ENCODE results near the gene MYPOP.
A peak's percentile ranks its signal among the peaks of the same experiment; 100 is the strongest.
"Not testable (repeated sequence)": the region's sequence is repeated elsewhere in the genome, so short reads cannot be mapped to it uniquely, and the experiment has no call there.

MYPOP gene

GRCh38 chr19:45905011-45905410 lies 2.6 kb upstream of the MYPOP start:
- DNase-seq: no peak

DNA sequence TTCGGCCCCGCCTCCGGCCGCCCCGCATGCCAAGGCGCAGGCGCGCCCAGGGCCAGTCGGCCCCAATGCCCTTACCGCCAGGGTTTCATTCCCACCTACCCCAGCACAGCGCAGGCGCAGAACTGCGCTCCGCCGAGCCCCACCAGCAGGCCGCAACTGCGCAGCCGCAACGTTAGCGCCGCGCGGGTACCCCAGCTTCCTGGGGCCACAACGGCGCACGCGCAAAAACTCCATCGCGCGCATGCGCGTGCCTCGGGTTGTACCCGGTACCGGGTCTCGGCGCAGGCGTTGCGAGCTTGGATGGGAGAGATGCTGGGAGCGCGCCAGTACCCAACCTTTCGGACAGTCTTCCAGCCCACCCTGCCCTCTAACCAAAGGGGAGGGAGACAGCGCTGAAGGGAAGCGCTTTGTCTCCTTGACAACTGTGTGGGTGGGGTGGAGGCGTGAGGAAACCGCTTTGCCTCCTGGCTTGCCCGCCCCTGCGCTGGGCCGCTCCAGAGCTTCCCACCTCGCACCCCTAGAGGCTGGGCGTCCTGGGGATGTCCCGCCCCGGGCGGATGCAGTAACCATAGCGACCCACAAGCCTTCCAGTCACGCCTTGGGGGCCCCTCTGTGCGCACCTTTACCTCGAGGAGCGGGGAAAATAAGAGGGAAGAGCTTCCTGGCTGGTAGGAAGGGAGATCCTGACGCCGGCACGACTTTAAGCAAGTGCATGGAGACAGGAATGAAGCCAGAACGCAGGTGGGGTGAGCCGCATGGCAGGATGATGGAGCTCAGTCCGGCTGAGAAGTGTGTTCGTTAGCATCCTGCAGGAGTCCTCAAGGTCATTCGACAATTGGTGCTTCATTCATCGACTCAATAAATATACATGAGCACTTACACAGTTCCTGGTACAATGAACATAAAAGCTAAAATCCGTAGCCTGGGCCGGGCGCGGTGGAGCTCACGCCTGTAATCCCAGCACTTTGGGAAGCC lies 525 bp upstream of the MYPOP start:
- DNase-seq: peak; percentile 94

GRCh38 chr19:45901432-45901911 lies 941 bp downstream of the MYPOP start:
- DNase-seq: no peak

DNA sequence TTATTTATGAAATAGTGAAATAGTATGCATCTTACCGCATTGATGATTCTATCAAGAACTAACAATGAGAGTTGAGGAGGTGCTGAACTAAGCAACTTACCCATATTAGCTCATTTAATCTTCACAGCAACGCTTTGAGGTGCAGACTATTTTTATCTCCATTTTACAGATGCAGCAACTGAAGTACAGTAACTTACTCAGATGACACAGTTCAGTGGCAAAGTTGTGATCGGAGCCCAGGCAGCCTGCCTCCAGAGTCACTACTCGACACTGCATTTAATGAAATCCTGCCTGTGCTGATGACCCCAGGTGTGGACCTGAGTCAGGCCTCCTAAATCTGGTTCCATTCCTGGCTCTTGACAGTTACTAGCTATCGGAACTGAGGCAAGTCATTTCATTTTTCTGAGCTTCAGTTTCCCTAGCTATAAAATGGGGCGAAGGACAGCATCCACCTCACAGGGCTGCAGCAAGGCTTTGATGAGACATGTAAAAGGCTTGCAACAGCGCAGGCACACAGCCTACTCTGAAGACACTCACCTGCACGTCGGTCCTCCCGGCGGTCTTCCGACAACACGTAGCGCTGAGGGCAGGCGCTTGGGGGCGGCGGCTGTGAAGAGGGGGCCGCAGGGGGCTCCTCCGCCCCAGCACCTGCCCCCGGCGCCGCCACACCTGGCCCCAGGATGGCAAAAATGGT lies 1.5 kb downstream of the MYPOP start:
- DNase-seq: no peak

DNA sequence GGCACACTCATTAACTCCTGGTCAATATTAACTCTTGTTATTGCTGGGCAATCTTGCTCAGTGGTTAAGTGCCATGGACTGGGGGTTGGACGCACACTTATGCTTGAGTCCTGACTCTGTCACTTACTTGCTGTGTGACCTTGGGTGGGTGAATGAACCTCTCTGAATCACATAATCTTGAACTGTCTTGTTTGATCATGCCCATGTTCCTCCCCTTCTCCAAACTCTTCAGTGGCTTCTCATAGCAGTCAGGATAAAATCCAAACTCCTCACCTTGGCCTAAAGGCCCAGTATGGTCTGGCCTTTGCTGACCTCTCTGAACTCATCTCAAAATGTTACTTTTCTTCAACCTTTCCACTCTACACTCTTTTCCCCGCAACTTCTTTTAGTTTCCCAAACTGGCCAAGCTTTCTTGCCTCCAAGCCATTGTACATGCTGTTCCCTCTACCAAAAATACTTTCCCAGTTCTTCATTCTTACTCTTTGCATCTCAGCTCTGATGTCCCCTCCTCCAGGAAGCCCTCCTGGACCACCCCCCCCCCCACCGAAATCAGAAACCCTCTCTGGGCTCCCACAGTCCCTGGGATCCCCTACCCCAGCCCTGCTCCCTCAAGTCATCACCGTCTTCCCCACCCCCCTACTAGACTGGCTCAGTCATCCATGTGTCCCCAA lies 2.4 kb downstream of the MYPOP start:
- no peak for DNase-seq

GRCh38 chr19:45899253-45899652 lies 3.2 kb downstream of the MYPOP start:
- no peak for DNase-seq

DNA sequence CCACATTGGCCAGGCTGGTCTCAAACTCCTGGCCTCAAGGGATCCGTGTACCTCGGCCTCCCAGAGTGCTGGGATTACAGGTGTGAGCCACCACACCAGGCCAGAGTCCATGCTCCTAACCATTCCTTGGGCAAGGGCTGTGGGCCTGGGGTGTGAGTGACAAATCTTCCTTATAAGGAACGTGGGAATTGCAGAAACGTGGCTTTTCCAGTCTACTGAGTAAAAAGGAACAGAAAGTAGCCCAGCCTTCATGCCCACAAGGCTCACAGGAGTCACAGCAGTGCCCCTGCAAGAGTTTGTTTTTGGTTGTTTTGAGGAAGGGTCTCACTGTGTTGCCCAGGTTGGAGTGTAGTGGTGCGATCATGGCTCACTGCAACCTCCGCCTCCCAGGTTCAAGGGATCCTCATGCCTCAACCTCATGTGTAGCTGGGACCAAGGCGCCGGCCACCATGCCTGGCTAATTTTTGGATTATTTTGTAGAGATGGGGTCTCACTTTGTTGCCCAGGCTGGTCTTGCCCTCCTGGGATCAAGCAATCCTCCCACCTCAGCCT lies 5.1 kb downstream of the MYPOP start:
- no peak for DNase-seq

- not testable (repeated sequence) for DNase-seq
These were observed 6.3 kb downstream of the MYPOP start for GRCh38 chr19:45895983-45896599.

- no peak for DNase-seq
These were observed 6.9 kb downstream of the MYPOP start for GRCh38 chr19:45895519-45895972.

DNA sequence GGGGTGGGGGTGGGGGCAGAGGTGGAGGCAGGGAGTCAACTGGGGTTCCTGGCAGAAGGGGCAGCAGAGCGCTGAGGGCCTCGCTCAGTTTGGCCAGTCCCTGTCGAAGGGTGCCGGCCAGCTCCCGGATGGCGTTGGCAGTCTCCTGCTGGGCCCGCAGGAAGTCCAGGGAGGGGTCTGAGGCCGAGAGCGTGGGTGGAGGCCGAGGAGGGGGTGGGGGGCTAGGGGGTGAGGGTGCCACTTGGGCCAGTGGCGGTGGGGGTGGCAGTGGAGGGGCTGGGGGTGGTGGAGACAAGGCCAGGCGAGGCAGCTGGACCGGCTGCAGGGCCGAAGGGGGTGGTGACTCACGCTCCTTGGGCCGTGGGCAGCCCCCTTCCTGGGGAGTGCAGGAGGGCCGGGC lies 11.5 kb downstream of the MYPOP start:
- no peak for DNase-seq

DNA sequence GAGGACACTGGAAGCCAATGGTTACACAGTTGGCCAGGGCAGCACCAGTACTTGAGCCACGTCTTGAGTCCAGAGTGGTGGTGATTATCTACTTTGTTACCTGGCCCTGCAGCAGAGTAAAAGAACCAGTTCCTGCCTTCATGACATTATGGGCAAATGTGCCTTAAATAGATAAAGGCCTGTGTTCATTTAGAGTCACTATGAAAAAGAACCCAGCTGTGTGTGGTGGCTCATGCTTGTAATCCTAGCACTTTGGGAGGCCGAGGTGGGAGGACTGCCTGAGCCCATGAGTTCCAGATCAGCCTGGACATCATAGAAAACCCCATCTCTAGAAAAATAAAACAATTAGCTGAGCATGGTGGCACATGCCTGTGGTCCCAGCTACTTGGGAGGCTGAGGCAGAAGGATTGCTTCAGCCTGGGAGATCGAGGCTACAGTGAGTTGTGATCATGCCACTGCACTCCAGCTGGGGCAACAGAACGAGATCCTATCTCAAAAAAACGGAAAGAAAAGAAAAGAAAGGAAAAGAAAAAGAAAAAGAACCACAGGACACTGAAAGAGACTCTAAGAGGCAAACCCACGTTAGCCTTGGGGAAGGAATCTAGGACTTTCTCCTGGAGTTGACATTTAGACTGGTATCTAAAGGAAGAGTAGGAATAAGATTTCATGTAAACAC lies 13.1 kb downstream of the MYPOP start:
- DNase-seq: no peak

DNA sequence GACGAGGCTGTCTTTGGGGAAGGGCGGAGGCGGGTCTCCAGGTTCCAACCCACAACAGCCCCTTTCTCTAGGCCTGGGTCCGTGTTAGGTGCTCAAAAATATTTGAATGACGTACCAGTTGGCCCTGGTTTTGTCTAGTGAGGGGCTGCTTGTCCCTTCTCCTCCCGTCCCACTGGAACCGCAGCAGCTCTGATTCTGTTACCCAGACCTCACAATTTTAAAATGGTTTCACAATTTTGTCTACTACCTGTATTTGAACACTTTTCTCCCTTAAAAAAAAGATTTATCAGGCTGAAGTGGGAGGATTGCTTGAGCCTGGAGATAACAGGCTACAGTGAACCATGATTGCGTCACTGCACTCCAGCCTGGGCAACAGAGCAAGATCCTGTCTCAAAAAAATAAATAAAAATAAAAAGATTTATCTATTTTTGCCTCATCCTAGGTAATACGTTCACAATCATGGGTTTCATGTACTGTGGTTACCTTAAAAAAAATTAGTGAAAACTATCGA lies 15.2 kb downstream of the MYPOP start:
- DNase-seq: no peak

- peak; percentile 73 for DNase-seq
These were observed 15.8 kb downstream of the MYPOP start for GRCh38 chr19:45886427-45887199.

- peak; percentile 78 for DNase-seq
These were observed 16.6 kb downstream of the MYPOP start, which contains the start of gene IRF2BP1 for GRCh38 chr19:45885556-45886426. Gene IRF2BP1 (minus strand): TSS chr19:45886141. CDS start chr19:45885774, 367 bp downstream.

DNA sequence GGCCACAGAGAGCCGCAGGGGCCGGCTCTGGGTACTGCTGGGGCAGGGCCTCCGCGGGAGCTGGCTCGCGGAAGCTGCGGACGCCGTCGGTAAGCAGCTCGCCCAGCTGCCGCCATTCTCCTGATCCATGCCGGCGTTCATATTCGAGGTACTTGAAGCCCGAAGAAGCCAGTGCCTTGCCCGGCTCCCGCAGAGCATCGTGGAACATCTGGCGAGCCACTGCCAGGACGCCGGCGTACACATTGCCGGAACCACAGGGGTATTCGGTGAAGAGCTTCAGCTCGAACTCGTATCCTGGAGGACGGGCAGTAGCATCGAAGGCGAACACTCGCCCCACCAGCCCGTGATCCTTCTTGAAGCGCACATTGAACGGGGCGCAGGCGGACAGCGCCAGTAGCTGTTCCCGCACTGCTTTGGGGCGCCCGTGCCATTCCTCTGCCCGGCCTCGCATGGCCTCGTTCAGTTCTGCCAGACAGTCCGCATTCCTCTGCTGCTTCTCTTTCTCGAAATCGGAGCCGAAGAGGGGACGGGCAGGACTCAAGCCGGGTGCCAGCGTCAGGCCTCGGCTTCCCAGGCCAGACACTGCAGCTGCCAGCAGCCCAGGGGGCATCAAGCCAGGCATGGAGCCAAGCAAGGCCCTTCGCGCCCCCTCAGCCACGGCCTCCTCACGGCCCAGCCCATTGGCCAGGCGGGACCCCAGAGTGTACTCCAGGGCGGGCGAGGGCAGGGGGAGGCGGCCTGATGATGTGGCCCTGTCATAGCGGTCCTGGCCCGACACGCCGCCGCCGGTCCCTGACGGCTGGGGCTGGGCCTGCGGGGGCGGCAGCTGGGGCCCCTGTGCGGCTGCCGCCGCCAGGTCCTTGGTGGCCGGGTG lies 17.5 kb downstream of the MYPOP start:
- no peak for DNase-seq

- no peak for DNase-seq
These were observed 18.3 kb downstream of the MYPOP start for GRCh38 chr19:45883881-45884681.

- DNase-seq: no peak
These were observed 18.9 kb downstream of the MYPOP start for GRCh38 chr19:45883586-45883880.

Data from NCI-H1092 (cell line).